K562 (cell line): ENCODE measurements around the gene APC2. TPM values are rescaled to one million over a fixed set of nuclear protein-coding genes. Genes with fewer than 3 reads are reported as not detected.
"Not testable (repeated sequence)": the region's sequence is repeated elsewhere in the genome, so short reads cannot be mapped to it uniquely, and the experiment has no call there.

Source experiments
- ATF7 ChIP-seq: fragments of 450-650 bp; IDR thresholded peaks from 2 replicates; pipeline ENCODE4 v1.7.1; 2014; ENCODE audit warnings: mild to moderate bottlenecking, moderate library complexity
- BRCA1 ChIP-seq, 2 experiments: fragments of 450-650 bp in 1 of 2; sonication (generic) in 1 of 2; formaldehyde crosslinking in 1 of 2; IDR thresholded peaks; 2 replicates each; pipeline versions ENCODE4 v1.5.0 to v1.6.1; 2017 to 2020; ENCODE audit warnings: mild to moderate bottlenecking in 1 of 2, missing genetic modification reagents in 1 of 2
- CTBP1 ChIP-seq: fragments of 450-650 bp; IDR thresholded peaks from 2 replicates; pipeline ENCODE4 v1.6.1; 2016; ENCODE audit warnings: borderline replicate concordance
- DACH1 ChIP-seq: fragments of 450-650 bp; IDR thresholded peaks from 2 replicates; pipeline ENCODE4 v1.6.1; 2018; ENCODE audit not compliant: partially characterized antibody
- FOXK1 ChIP-seq: sonication (generic); formaldehyde crosslinking; IDR thresholded peaks from 2 replicates; pipeline ENCODE4 v1.8.0; 2022; ENCODE audit warnings: missing genetic modification reagents, mild to moderate bottlenecking, borderline replicate concordance
- MYC ChIP-seq, 2 experiments: fragments of 250-450 bp in 1 of 2; sonication (Bioruptor Pico) in 1 of 2; IDR thresholded peaks; 2 replicates each; pipeline versions ENCODE4 v1.5.1 to v1.6.1; 2012 to 2021; ENCODE audit warnings: low read depth in 2 of 2, borderline replicate concordance in 1 of 2, improper control_type of control experiment in 1 of 2, low read length in 1 of 2, mild to moderate bottlenecking in 1 of 2, moderate library complexity in 1 of 2
- TOE1 ChIP-seq, 2 experiments: fragments of 450-650 bp in 1 of 2; sonication (generic) in 1 of 2; formaldehyde crosslinking in 1 of 2; IDR thresholded peaks; 2 replicates each; pipeline versions ENCODE4 v1.7.1 to v1.8.0; 2016 to 2022; ENCODE audit warnings: borderline replicate concordance in 2 of 2, mild to moderate bottlenecking in 2 of 2, antibody characterized with exemption in 1 of 2, inconsistent platforms in 1 of 2, low read depth in 1 of 2, missing genetic modification reagents in 1 of 2, moderate library complexity in 1 of 2
- ZC3H4 ChIP-seq: sonication (generic); formaldehyde crosslinking; IDR thresholded peaks from 2 replicates; pipeline ENCODE4 v1.9.0; 2021; ENCODE audit warnings: missing genetic modification reagents, borderline replicate concordance
- polyA plus RNA-seq, 8 experiments: library from polyadenylated mRNA; depleted of rRNA in 4 of 8; stranded (reverse) in 5 of 8; unstranded in 3 of 8; fragments of >200 nt; fragmentation: Nextera tagmentation in 2 of 8; fragmentation: Illumina TruSeq in 1 of 8; extraction: Ambion mirVana in 2 of 8; extraction: Trizol in 1 of 8; gene quantifications; 2 replicates each; pipeline versions ENCODE4 v1.2.1 to v1.2.3, GENCODE V29; 2011 to 2014; ENCODE audit warnings: inconsistent platforms in 1 of 8, missing spikeins in 1 of 8
- total RNA-seq, 7 experiments: library from RNA; depleted of rRNA in 6 of 7; stranded (reverse); fragments of >200 nt in 6 of 7; fragmentation: Illumina TruSeq in 2 of 7; extraction: Trizol in 2 of 7; gene quantifications; 2 replicates each; pipeline versions ENCODE4 v1.2.1 to v1.2.3, GENCODE V29; 2011 to 2021; ENCODE audit warnings: low replicate concordance in 1 of 7
- TF ChIP-seq, protein P1 (sequence below): sonication (generic); formaldehyde crosslinking; IDR thresholded peaks from 2 replicates; pipeline ENCODE4 v1.8.0; 2022; ENCODE audit warnings: mild to moderate bottlenecking, missing genetic modification reagents
- TF ChIP-seq, protein P2 (sequence below): sonication (generic); formaldehyde crosslinking; IDR thresholded peaks from 2 replicates; pipeline ENCODE4 v1.8.0; 2022; ENCODE audit warnings: missing genetic modification reagents, mild to moderate bottlenecking, borderline replicate concordance
- TF ChIP-seq, protein P3 (sequence below): fragments of 450-650 bp; IDR thresholded peaks from 2 replicates; pipeline ENCODE4 v1.6.1; 2016; ENCODE audit warnings: antibody characterized with exemption
- TF ChIP-seq, protein P4 (sequence below): sonication (generic); formaldehyde crosslinking; IDR thresholded peaks from 2 replicates; pipeline ENCODE4 v1.8.0; 2022; ENCODE audit warnings: missing genetic modification reagents, mild to moderate bottlenecking, borderline replicate concordance
- TF ChIP-seq, protein P5 (sequence below): sonication (generic); formaldehyde crosslinking; IDR thresholded peaks from 2 replicates; pipeline ENCODE4 v1.8.0; 2022; ENCODE audit warnings: missing genetic modification reagents, mild to moderate bottlenecking, moderate library complexity, borderline replicate concordance

Gene APC2
- total and polyA plus RNA-seq, 9 of the 15 experiments (the other 6 are each of a cell fraction or from before 2014, with no cell fraction given) = 0.01 to 0.40 (median 0.05) TPM; not detected in 3

DNA sequence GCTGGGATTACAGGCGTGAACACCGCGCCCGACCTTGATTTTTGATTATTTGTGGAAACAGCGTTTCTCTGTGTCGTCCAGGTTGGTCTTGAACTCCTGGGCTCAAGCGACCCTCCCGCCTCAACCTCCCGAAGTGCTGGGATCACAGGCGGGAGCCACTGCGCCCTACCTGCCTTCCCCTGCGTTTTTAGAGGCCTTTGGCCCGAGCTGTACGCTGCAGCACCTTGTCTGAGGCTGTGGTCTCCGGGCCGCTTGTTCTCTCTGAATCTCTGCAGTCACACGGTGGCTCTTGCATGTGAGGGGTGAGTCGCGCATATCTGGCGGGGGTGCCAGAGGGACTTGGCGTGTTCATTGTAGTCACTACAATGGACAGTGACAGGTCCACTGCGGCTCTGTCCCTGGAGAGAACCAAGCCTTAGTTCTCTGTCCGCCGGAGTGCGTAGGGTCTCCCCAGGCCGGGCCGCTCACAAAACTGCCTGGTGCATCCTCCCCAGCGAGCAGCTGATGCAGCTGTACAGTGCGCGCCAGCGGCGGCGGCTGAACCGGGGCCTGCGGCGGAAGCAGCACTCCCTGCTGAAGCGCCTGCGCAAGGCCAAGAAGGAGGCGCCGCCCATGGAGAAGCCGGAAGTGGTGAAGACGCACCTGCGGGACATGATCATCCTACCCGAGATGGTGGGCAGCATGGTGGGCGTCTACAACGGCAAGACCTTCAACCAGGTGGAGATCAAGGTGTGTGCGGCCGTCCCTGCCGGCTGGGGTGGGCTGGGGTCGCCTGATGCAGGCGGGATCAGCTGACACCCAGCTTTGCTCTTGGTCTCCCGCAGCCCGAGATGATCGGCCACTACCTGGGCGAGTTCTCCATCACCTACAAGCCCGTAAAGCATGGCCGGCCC lies 10.2 kb upstream of the APC2 start (continued):
- TF ChIP-seq, protein P1, sequence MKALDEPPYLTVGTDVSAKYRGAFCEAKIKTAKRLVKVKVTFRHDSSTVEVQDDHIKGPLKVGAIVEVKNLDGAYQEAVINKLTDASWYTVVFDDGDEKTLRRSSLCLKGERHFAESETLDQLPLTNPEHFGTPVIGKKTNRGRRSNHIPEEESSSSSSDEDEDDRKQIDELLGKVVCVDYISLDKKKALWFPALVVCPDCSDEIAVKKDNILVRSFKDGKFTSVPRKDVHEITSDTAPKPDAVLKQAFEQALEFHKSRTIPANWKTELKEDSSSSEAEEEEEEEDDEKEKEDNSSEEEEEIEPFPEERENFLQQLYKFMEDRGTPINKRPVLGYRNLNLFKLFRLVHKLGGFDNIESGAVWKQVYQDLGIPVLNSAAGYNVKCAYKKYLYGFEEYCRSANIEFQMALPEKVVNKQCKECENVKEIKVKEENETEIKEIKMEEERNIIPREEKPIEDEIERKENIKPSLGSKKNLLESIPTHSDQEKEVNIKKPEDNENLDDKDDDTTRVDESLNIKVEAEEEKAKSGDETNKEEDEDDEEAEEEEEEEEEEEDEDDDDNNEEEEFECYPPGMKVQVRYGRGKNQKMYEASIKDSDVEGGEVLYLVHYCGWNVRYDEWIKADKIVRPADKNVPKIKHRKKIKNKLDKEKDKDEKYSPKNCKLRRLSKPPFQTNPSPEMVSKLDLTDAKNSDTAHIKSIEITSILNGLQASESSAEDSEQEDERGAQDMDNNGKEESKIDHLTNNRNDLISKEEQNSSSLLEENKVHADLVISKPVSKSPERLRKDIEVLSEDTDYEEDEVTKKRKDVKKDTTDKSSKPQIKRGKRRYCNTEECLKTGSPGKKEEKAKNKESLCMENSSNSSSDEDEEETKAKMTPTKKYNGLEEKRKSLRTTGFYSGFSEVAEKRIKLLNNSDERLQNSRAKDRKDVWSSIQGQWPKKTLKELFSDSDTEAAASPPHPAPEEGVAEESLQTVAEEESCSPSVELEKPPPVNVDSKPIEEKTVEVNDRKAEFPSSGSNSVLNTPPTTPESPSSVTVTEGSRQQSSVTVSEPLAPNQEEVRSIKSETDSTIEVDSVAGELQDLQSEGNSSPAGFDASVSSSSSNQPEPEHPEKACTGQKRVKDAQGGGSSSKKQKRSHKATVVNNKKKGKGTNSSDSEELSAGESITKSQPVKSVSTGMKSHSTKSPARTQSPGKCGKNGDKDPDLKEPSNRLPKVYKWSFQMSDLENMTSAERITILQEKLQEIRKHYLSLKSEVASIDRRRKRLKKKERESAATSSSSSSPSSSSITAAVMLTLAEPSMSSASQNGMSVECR (CRISPR knock-in tag) = peak; percentile 91
- TF ChIP-seq, protein P2, sequence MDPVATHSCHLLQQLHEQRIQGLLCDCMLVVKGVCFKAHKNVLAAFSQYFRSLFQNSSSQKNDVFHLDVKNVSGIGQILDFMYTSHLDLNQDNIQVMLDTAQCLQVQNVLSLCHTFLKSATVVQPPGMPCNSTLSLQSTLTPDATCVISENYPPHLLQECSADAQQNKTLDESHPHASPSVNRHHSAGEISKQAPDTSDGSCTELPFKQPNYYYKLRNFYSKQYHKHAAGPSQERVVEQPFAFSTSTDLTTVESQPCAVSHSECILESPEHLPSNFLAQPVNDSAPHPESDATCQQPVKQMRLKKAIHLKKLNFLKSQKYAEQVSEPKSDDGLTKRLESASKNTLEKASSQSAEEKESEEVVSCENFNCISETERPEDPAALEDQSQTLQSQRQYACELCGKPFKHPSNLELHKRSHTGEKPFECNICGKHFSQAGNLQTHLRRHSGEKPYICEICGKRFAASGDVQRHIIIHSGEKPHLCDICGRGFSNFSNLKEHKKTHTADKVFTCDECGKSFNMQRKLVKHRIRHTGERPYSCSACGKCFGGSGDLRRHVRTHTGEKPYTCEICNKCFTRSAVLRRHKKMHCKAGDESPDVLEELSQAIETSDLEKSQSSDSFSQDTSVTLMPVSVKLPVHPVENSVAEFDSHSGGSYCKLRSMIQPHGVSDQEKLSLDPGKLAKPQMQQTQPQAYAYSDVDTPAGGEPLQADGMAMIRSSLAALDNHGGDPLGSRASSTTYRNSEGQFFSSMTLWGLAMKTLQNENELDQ (CRISPR knock-in tag) = peak; percentile 58; the same call in 1 of the 2 replicates
- TF ChIP-seq, protein P3, sequence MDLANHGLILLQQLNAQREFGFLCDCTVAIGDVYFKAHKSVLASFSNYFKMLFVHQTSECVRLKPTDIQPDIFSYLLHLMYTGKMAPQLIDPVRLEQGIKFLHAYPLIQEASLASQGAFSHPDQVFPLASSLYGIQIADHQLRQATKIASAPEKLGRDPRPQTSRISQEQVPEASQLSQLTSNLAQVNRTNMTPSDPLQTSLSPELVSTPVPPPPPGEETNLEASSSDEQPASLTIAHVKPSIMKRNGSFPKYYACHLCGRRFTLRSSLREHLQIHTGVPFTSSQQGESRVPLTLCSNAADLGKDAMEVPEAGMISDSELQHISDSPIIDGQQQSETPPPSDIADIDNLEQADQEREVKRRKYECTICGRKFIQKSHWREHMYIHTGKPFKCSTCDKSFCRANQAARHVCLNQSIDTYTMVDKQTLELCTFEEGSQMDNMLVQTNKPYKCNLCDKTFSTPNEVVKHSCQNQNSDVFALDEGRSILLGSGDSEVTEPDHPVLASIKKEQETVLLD = peak; percentile 35; the same call in 1 of the 2 replicates
- TF ChIP-seq ZC3H4 (CRISPR knock-in tag) (peak; percentile 84), MYC (IDR thresholded peaks at IDR 0.05; ENCODE audit: low read depth, low read length) (0 out of 2 replicates have a peak, but pooled peaks have one; percentile 7), FOXK1 (CRISPR knock-in tag) (0 out of 2 replicates have a peak, but pooled peaks have one; percentile 57), CTBP1 (peak; percentile 67), BRCA1 (CRISPR knock-in tag; IDR thresholded peaks at IDR 0.05) (peak; percentile 92; the same call in 1 of the 2 replicates), DACH1 (peak; percentile 46), TOE1 (IDR thresholded peaks at IDR 0.05; ENCODE audit: borderline replicate concordance) (peak; percentile 13; the same call in 1 of the 2 replicates), ATF7 (peak; percentile 41; the same call in 1 of the 2 replicates)
- not testable (repeated sequence) for TF ChIP-seq MYC (CRISPR knock-in tag; IDR thresholded peaks at IDR 0.05; ENCODE audit: borderline replicate concordance, low read depth); BRCA1 (IDR thresholded peaks at IDR 0.05); TOE1 (CRISPR knock-in tag; IDR thresholded peaks at IDR 0.05; ENCODE audit: borderline replicate concordance, low read depth)
- TF ChIP-seq, protein P4, sequence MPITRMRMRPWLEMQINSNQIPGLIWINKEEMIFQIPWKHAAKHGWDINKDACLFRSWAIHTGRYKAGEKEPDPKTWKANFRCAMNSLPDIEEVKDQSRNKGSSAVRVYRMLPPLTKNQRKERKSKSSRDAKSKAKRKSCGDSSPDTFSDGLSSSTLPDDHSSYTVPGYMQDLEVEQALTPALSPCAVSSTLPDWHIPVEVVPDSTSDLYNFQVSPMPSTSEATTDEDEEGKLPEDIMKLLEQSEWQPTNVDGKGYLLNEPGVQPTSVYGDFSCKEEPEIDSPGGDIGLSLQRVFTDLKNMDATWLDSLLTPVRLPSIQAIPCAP = 0 out of 2 replicates have a peak, but pooled peaks have one; percentile 18
- TF ChIP-seq, protein P5, sequence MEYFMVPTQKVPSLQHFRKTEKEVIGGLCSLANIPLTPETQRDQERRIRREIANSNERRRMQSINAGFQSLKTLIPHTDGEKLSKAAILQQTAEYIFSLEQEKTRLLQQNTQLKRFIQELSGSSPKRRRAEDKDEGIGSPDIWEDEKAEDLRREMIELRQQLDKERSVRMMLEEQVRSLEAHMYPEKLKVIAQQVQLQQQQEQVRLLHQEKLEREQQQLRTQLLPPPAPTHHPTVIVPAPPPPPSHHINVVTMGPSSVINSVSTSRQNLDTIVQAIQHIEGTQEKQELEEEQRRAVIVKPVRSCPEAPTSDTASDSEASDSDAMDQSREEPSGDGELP (CRISPR knock-in tag) = peak; percentile 96
